HT1080 (cell line): ENCODE measurements around the gene TFG. TPM values are rescaled to one million over a fixed set of nuclear protein-coding genes. Genes with fewer than 3 reads are reported as not detected.

ENCODE experiments used
- DNase-seq: peaks from one replicate; pipeline ENCODE4 v3.0.0-alpha.2; 2015; ENCODE audit warnings: low read depth
- total RNA-seq: library from RNA; depleted of rRNA; stranded (reverse); fragments of >200 nt; shearing (Covaris generic); gene quantifications from 2 replicates; pipeline ENCODE4 v1.2.3, GENCODE V29; 2014

TFG gene
- total RNA-seq, 1 experiment from 2014 or later = 105 TPM

GRCh38 chr3:100703865-100704264 is 5.4 kb upstream of the TFG start:
- DNase-seq = no peak

DNA sequence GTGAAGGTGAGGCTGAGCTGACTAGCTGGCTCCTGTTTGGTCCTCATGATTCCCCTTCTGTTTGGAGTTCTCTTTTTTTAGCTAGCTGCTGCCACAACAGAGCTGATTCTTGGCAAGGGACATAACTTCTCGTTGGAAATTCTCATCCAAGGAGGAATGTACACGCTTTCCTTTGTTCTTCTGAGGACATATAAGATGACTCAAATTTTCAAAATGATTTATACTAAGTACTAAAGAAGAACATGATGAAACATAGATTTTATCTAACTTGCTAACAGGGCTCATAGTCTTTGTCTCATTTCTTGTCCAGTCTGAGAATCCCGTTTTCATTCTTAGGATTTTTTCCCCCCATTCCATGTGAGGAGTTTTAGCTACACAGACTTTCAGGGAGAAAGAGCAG is 2.9 kb upstream of the TFG start:
- no peak for DNase-seq

DNA sequence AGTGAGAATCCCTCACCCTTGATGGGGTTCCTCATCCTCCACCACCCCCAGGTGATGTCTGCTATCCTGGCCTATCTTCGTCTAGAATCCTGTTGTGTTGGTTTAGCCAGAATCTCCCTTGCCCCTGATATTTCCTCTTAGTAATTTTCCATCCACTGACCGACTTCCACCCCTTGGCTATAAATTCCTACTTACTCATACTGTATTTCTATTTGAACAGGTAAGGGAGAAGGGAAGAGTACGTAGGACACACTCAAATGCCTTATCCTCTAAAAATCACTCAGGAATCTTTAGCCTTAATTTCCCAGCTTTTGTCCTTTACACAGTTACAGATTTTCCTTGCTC is 678 bp upstream of the TFG start:
- DNase-seq = peak; percentile 6

GRCh38 chr3:100709842-100710260 is 557 bp downstream of the TFG start:
- DNase-seq = peak; percentile 23

- DNase-seq = peak; percentile 56
These were observed 1.1 kb downstream of the TFG start for GRCh38 chr3:100710261-100710968.

- no peak for DNase-seq
These were observed 5.9 kb downstream of the TFG start for GRCh38 chr3:100715176-100715575.

DNA sequence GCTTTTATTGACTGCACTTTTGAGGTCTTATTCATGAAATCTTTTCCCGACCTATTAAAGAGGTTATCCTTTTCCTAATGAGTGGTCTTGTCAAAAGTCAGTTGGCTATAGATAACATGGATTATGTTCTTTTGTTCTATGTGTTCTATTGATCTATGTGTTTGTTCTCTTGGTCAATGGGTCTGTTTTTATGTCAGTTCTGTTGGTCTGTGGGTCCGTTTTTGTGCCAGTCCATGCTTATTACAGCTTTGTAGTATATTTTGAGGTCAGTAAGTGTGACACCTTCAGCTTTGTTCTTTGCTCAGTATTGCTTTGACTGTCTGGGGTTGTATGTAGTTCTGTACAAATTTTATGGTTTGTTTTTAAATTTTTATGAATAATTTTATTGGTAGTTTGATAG is 7.8 kb downstream of the TFG start:
- no peak for DNase-seq

DNA sequence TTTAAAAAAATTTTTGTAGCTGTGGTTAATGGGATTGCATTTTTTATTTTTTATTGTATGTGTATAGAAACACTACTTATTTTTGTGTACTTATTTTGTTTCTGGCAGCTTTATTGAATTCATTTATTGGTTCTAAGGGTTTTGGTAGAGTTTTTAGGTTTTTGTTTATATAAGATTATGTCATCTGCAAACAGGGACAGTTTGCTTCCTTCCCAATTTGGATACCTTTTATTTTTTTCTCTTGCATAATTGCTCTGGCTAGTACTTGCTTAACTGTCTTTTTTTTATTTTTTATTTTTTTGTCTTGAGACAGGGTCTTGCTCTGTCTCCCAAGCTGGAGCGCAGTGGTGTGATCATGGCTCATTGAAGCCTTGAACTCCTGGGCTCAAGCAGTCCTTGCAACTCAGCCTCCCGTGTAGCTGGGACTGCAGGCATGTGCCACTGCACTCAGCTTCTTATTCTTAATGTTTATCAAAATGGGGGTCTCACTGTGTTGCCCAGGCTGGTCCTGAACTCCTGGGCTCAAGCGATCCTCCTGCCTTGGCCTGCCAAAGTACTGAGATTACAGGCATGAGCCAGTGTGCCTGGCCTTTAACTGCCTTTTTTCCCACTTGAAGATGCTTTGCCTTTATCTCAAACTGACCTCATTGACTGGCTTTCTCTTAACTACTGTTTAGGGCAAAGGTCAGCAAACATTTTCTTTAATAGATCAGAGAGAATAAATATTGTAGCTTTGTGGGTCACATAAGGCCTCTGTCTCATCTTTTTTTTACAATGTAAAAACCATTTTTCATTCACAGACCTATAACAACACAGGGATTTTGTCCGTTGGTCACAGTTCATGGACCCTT is 8.6 kb downstream of the TFG start:
- no peak for DNase-seq

- DNase-seq = no peak
These were observed 9.8 kb downstream of the TFG start for GRCh38 chr3:100719136-100719535.

DNA sequence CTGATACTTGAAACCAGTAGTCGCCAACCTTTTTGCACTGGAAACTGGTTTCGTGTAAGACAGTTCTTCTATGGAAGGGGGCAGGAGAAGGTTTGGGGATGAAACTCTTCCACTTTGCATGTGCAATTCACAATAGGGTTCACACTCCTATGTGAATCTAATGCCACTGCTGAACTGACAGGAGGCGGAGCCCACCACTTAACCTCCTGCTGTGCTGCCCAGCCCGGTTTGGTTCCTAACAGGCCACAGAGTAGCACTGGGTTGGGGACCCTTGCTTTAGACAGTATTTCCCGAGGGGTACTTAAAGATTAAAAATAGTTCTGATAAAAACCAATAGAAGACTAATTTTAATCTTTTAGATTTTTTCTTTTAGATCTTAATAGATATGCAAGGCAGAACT is 11.1 kb downstream of the TFG start:
- no peak for DNase-seq

- no peak for DNase-seq
These were observed 16.7 kb downstream of the TFG start for GRCh38 chr3:100725935-100726513.

DNA sequence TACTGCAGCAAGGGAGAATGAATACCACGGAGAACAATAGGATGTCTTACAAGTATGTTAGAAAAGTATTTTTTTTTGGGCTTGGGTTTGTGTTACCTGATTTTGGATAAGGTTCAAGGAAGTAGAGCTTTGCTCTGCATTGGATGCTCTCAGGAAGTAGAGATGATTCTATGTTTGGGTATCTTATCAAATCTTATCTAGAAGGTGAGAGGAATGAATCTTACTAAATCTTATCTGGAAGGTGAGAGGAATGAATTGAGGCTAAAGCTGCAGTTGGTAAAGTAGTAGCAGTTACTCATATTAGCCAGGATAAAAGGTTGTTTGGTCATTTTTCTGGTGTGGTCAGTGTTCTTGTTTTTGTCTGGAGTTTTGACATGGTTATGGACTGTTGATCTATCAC is 17.4 kb downstream of the TFG start:
- no peak for DNase-seq

DNA sequence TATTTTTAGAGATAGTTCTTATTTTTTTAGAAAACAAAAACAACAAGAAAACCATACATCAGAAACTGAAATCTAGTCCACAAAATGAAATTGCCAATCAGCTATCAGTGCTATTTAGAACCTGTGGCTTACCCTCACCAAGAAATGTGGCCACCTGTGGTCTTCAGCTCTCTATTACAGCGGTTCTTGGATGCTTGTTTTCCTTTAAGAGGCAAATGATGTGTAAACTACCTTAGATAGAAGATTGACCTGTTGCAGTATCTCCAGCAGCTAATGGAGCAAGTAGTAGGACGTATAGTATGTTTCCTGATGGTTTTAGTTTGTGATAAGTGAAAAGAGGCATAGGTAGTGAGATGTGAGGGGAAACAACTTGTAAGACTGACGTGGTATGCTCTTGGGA is 21.2 kb downstream of the TFG start:
- DNase-seq = no peak

DNA sequence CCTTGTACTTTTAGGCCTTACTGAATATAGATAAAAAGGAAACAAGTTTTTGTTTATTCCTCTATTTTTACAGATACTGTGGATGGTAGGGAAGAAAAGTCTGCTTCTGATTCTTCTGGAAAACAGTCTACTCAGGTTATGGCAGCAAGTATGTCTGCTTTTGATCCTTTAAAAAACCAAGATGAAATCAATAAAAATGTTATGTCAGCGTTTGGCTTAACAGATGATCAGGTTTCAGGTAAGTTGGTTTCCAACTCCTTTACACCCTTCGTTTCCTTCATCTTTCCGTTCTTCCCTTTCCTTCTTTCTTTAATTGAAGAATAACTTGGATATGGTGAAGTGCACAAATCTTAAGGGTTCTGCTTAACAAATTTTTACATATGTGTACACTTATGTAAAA is 23.1 kb downstream of the TFG start:
- DNase-seq = no peak

DNA sequence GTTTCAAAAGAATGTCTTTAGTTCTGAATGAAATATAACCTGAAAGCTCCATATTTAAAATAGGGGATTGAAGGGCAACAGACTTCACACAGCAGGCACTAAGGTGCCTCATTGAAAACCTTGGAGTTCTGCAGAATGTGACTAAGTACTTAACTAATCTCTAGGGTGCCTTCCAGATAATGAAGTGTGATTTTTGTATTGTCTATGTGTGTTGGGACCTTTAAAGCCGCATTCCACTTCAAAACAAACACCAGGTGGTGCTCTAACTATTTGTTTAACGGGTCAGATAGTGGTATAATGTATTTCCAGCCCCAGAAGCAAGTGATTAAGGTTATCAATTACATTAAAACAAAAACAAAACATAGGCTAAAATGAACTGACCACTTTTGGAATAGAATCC is 28.0 kb downstream of the TFG start:
- DNase-seq = peak; percentile 25

DNA sequence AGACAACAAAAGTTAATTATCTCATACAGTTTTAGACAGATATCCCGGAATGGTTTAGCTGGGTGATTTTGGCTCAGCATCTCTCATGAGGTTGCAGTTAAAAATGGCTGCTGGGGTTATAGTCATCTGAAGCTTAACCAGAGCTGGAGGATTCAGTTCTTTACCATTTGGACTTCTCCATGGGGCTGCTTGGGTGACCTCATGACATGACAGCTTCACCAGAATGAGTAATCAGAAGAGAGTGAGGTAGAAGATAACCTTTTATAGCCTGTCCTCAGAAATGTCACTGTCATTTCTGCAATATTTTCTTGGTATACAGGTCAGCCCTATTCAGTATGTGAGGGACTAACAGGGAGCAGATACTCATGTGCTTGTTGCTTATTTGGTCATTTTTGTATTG is 30.9 kb downstream of the TFG start:
- peak; percentile 6 for DNase-seq

- no peak for DNase-seq
These were observed 34.2 kb downstream of the TFG start for GRCh38 chr3:100743535-100743934.

GRCh38 chr3:100744671-100745070 is 35.4 kb downstream of the TFG start:
- DNase-seq = no peak

DNA sequence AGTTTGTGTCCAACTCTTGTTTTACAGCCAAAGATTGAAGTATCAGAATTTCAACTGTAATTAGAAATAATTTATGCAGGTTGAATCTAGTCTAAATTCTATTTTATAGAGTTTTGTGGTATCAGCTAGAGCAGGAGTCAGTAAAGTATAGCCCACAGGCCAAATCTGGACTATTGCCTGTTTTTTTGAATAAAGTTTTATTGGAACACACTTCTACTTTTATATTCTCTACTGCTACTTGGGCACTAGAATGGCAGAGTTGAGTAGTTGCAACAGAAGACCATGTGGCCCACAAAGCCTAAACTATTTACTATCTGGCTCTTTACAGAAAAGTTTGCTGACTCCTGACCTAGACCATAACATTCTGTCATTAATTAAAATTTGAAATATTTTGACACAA is 36.3 kb downstream of the TFG start:
- DNase-seq = no peak

GRCh38 chr3:100746092-100746491 is 36.8 kb downstream of the TFG start:
- no peak for DNase-seq

DNA sequence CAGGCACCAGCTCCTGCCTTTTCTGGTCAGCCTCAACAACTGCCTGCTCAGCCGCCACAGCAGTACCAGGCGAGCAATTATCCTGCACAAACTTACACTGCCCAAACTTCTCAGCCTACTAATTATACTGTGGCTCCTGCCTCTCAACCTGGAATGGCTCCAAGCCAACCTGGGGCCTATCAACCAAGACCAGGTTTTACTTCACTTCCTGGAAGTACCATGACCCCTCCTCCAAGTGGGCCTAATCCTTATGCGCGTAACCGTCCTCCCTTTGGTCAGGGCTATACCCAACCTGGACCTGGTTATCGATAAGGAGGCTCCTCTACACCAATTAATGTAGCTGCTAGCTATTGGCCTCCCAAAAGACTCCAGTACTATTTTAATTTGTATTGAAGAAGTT is 38.9 kb downstream of the TFG start:
- DNase-seq = no peak

- DNase-seq = no peak
These were observed 39.7 kb downstream of the TFG start for GRCh38 chr3:100748967-100749366.

DNA sequence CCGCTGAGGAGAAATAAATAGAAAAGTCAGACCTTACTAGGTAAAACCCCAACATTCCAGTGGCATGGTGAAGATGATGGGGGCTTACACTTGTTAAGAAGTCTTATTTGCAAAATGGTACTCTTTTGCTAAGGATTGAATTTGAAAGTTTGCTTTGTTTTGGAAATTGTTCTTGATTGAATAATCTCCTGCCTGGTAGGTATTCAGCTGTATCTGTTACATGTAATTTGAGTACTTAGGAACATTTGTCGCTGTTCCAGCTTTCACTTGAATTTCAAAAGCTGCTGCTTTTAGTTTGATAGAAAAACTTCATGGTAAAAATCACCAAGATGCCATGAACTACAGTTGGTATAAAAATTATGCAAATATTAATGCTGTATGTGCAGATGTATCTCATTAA is 44.6 kb downstream of the TFG start:
- no peak for DNase-seq
